Medulla oblongata (tissue), 1 donor: Measurements from ENCODE around the gene NR4A3.

Source experiments
- DNase-seq: peaks from one replicate; pipeline ENCODE4 v3.0.0-alpha.2; 2015; ENCODE audit errors: extremely low spot score

The NR4A3 gene

GRCh38 chr9:99873943-99874584 is 52.4 kb downstream of the NR4A3 start:
- no peak for DNase-seq

DNA sequence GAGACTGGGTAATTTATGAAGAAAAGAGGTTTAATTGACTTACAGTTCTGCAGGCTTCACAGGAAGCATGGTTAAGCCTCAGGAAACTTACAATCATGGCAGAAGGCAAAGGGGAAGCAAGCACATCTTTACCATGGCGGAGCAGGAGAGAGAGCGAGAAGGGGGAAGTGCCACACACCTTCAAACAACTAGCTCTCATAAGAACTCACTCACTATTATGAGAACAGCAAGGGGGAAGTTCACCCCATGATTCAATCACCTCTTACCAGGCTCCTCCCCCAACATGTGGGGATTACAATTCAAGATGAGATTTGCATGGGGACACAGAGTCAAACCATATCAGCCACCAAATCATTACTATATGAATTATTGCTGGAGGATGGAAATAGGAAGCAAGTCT is 54.5 kb downstream of the NR4A3 start:
- no peak for DNase-seq

- DNase-seq: no peak
Measured at GRCh38 chr9:99878651-99879050, 57.0 kb downstream of the NR4A3 start.

GRCh38 chr9:99881769-99882168 is 60.1 kb downstream of the NR4A3 start:
- no peak for DNase-seq

GRCh38 chr9:99885747-99886146 is 64.1 kb downstream of the NR4A3 start:
- DNase-seq: no peak

DNA sequence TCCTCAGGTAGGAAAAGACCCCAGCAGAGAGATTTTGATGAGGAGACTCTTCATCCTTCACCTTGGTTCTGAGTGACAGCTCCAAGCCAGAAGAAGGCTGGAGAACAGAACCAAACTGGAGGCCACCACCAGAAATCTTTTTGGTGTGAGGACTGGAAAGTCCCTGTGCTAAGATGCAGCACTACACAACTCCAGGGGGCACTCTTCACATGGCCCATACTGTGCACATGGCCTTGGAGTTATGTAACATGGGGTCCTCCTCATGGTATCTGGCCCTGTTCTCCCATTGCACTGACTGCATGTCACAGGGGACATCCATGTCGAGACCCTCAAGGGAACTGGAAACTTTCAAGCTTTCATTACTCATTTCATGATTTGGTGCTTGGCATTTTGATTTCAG is 67.4 kb downstream of the NR4A3 start:
- DNase-seq: no peak

- no peak for DNase-seq
Measured at GRCh38 chr9:99894826-99895225, 73.1 kb downstream of the NR4A3 start.

DNA sequence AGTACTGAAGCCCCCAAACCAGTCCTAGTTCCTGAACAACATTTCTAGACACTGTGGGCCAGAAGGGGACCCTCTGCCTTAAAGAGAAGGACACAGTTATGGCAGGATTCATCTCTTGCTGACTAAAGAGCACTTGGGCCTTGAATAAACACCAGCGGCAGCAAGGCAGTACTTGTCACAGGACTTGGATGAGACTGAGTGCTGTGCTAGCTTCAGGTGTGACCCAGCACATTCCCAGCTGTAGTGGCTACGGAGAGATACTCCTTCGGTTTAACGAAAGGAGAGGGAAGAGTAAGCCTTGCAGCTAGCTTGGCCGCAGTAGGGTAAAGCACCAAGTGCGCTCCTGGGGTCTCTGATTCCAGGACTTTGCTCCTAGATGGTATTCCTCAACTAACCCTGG is 73.8 kb downstream of the NR4A3 start:
- no peak for DNase-seq

DNA sequence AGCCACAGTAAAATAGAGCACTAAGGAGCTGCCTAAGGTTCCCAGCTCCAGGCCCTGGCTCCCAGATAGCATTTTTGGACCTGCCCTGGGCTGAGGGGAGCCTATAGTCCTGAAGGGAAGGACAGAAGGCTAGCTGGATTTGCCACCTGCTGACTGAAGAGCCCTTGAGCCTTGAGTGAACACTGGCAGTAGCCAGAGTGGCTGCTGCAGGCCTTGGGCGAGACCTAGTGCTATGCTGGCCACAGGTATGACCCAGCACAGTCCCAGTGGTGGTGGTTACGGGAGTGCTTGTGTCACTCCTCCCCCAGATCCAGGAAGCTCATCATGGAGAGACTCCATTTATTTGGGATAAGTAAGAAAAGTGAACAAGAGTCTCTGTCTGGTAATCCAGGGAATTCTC is 74.4 kb downstream of the NR4A3 start:
- DNase-seq: no peak

- no peak for DNase-seq
Measured at GRCh38 chr9:99903393-99903792, 81.7 kb downstream of the NR4A3 start.

GRCh38 chr9:99905833-99906402 is 84.2 kb downstream of the NR4A3 start:
- DNase-seq: peak; percentile 19

- peak; percentile 81 for DNase-seq
Measured at GRCh38 chr9:99906403-99907207, 84.9 kb downstream of the NR4A3 start, which contains the start of gene STX17. STX17 (plus strand) TSS chr9:99906654; CDS start chr9:99915240, 8,586 bp downstream.

DNA sequence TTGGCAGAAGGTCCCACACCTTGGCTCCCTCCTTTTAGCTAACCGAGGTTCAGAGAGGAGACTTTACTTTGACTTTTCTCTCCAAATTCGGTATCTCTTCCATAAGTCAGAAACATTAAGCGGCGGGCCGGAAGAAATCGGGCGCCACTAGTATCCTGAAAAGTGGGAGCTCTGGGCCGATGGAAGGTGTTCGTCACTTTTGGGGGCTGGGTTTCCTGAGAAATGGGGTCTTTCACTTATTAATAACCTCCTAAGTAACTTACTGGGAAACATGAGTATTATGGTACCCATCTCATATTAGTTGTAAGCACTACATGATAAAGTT is 85.5 kb downstream of the NR4A3 start:
- no peak for DNase-seq

- DNase-seq: no peak
Measured at GRCh38 chr9:99911600-99911999, 89.9 kb downstream of the NR4A3 start.
